GM18511 (cell line): ENCODE measurements around the gene TAS1R1.

ENCODE experiments used
- ATAC-seq: cut with Tn5 transposase; IDR thresholded peaks from one replicate; pipeline ENCODE4 v1.9.1; 2021; ENCODE audit warnings: mild to moderate bottlenecking, moderate library complexity; ENCODE audit not compliant: unreplicated experiment

TAS1R1 gene

DNA sequence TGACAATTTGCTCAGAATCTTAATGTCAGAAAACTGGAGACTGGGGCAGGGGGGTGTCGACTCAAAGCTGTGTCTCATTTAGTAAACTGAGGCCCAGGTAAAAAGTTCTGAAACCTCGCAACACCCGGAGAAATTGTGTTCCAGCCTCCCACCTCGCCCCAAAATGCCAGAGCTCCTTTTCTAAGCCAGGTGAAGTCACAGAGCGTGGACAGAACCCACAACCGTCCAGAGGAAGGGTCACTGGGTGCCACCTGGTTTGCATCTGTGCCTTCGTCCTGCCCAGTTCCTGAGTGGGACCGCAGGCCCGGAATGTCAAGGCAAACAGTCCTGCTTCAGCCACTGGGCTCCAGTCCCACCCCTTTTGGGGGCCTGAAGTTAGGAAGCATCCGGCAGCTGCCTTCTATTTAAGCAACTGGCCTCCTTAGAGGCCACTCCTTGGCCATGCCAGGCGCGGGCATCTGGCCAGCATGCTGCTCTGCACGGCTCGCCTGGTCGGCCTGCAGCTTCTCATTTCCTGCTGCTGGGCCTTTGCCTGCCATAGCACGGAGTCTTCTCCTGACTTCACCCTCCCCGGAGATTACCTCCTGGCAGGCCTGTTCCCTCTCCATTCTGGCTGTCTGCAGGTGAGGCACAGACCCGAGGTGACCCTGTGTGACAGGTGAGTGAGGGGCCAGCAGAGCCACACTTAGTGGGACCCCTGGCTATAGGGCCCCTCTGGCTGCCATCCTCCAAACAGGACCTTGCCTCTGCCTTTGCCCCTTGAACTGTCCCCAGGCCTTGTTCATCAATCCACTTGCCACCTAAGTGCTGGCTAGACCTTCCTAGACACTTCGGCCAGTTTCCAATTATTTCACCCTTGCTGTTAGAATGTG lies at the start of gene TAS1R1:
Gene TAS1R1, plus strand, starts transcription at position 401 of the 872 bp plus-strand sequence. Its CDS starts 67 bp downstream, at position 468.
- ATAC-seq = no peak

DNA sequence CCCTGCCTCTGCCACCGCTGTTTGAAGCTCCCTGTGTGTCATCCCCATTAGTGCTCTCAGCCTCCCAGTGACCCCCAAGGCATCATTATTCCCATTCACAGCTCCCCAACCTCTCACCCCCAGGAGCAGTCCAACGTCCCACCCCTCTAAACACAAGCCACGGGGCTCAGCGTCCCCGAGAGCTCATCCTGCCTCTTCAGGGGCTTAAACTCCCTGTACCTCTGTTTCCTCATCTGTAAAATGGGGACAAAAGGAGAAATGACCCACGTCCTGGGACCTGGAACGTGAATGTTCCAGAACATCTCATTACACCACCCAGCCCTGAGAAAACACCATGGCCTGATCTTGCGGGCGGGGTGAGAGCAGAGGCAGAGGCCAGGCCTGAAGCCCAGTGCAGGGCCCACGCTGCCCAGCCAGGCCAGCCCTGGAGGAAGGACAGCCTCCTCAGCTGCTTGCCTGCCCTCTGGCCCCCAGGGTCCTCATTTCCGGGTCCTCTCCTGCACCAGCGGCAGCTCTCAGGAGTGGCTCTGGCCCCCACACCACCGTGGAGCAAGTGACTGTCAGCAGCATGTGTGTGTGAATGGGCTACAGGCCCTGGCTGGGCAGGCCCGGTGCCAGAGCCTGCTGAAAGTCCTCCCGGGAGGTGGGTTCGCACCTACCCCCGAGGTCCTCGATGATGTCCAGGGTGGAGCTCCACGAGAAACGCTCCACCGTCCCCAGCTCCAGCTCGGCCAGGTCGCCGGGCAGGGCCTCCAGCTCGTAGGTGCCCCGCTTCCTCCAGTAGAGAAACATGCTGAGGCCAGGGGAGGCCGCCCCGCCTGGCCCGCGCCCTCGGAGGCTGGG lies 49.5 kb upstream of the TAS1R1 start:
- ATAC-seq = no peak

DNA sequence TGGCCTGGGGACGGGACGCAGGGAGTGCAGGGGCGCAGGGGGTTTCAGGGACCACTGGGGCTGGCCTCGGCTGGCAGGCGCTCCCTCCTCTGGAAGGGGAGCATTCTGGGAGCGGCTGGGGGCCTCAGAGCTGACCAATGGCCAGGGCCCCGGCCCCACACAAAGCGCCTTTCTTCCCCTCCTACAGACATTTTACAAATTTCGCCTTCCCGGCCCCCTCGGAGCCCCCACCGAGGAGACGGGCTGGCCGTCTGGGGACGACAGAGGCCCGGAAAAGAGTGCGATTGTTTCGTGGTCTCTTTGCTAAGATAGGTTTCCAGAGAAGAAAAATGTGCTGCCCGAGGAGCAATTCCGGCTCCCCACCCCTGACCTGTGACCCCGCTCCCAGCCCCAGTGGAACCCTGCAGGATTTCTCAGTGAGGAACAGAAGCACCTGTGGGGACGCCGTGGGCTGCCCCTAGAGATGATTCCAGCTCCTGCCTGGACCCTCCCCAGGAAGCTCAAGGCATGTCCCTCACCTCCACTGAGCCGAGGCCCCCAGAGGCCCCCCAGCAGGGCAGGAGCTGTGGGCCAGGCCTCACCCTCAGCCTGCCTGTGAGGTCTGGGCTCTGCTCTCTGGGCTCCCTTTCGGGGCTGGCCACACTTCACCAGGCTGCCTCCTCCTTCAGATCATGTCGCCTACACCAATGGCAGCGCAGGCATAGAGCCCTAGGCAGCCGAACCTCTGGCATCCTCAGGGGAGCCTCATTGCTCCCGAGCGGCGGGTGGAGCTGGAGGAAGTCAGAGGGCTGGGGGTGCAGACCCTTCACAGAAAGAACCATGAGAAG lies 48.7 kb upstream of the TAS1R1 start:
- no peak for ATAC-seq

DNA sequence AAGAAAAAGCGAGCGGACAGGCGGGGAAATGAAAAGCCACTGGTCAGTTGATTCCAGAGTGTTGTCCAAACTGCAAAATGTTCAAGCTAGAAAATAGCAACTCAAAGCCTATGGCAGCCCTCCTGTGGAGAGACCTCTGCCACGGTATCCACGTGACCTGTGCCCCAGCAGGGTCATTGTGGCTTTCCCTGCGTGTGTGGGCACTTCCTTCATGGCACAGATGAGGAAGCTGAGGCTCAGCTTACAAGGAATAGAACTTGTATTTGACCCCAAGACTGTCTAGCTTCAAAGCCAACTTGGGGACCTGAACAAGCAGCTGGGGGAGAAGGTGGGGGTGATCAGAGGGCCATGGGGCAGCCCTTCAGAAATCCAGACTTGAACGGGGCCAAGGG lies 48.1 kb upstream of the TAS1R1 start:
- ATAC-seq = no peak

DNA sequence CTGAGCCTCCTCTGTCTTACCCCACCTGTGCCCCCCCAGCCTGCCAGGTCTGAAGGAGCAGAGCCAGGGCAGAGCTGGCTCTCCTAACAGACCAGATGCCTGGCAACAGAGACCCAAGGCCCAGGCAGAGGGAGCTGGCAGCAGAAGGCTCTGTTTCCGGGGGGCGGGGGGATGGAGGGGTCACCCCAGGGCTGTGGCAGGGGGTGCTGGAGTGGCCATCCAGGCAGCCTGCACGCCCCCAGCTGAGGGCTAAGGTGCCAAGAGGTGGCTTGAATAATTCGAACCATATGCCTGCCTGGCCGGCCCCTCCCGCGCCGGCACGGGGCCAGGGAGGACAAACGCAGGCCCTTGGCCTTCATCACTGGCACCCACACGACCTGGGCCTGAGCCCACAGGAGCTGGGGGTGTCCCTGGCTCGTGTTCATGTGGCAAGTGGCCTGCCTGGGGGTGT lies 47.6 kb upstream of the TAS1R1 start:
- ATAC-seq = no peak

DNA sequence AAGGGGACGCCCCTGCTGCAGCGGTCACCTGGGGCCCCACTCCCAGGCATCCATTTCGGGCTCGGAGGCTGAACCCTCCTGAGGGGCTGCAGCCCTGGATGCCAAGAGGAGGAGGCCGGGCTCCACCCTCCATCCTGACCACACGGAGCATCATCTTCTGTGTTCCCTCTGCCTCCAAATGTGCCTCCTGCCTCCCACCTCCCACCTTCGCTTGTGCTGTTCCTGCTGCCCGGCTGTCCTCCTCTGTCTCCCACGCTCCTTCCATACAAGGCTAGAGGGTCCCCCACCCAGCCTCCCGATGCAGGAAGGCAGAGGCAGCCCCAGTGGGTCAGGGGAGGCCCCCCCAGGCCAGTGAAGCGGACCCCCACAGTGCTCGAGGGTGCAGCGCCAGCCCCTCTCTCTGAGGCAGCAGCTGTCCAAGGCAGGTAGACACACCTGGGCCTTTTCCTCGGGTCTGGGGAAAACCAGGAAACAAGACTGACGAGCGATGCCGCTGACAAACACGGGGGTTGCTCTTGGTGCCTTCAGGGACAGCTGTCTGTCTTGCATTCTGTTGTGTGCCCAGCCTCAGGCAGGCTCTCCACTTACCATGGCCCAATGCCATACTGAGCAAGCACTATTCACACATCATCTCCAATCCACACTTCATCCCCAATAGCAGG lies 46.8 kb upstream of the TAS1R1 start:
- ATAC-seq = no peak

DNA sequence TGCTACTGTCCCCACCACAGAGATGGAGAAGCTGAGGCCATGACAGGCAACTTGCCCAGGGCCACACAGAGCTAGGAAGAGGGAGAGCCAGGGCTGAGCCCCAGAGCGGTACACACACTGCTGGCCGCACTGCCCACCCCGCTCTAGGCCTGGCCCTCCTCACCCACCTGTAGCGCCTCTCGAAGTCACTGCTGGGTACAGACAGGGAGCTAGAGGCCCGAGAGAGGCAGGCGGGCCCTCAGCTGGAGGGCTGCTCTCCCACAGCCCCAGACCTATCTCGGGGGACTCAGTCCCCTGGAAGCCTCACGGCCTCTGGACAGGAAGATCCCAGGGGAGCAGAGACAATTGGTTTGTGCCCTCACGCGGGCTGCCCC lies 46.3 kb upstream of the TAS1R1 start:
- no peak for ATAC-seq

DNA sequence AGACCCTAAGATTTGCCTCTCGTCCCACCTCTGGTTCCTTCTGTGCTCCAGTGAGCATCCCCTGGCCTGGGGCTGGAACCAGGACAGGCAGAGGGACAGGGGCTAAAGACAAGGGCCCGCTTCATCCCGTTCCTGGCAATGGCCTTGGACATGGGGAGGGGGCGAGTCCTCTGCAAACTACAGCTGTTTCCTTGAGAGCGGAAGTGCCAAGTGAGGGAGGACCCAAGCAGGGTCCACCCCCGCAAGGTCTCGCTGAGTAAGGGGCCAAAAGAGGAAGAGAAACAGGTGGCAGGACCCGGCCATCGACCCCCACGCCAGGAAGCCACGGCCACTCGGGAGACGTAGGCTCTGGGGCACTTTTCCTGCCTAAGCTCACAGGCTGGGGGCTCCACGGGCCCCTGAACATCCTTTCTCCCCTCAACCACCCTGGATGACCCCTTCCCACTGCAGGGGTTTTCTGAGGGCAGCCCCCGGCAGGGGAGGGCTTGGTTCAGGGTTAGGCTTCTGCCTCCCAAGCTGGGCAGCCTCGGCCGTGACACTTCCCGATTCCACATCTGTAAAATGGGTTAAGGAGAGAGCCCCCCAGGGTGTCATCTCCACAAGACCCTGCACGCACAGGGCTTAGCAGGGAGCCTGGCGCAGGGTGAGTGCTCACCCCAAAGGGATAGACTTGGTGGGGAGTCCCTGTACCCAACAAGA lies 45.7 kb upstream of the TAS1R1 start:
- no peak for ATAC-seq

DNA sequence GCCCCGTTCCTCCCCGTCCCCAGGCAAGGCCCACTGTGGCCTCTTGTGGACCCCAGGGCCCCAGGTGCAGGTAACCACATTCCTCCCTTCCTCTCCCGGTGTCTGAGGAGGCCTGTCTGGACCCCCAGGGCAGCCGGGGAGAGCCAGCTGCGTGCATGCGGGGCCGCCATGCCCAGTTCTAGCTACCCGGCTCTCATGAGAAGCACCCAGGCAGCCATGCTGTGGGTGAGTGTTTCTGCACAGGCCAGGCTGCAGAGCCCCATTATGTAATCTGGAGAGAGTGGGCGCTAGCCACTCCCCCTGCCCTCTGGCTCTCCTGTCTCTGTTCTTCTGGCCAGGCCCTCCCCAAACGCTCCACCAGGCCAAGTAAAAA lies 45.2 kb upstream of the TAS1R1 start:
- no peak for ATAC-seq

DNA sequence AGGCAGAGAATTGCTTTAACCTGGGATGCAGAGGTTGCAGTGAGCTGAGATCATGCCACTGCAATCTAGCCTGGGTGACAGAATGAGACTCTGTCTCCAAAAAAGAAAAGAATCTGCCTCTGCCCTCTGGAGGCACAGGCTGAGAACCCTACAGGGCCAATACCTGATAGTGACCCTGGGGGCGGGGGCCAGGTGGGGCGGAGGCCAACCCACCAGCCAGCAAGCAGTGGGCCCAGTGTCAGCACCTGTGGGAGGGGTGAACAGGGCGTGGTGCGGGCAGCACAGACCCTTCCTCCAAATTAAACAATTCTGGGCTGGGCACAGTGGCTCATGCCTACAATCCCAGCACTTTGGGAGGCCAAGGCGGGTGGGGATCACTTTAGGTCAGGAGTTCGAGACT lies 44.6 kb upstream of the TAS1R1 start:
- ATAC-seq = no peak

DNA sequence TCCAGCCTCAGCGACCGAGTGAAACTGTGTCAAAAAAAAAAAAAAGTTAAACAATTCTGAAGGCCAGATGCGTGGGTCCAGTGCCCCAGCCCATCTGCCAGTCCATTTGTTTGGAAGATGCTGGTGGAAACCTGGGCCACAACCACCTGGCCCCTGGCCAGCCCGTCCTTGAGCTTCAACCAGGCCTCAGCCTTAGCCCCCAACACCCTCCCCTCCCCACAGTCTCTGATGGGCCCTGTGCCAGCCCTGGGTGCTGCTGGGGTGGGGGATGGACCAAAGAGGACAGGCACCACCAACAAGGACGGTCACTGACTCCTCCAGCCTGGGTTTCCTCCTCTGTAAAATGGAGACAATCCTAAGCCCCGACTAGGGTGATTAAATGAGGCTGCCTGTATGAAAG lies 44.1 kb upstream of the TAS1R1 start:
- no peak for ATAC-seq

DNA sequence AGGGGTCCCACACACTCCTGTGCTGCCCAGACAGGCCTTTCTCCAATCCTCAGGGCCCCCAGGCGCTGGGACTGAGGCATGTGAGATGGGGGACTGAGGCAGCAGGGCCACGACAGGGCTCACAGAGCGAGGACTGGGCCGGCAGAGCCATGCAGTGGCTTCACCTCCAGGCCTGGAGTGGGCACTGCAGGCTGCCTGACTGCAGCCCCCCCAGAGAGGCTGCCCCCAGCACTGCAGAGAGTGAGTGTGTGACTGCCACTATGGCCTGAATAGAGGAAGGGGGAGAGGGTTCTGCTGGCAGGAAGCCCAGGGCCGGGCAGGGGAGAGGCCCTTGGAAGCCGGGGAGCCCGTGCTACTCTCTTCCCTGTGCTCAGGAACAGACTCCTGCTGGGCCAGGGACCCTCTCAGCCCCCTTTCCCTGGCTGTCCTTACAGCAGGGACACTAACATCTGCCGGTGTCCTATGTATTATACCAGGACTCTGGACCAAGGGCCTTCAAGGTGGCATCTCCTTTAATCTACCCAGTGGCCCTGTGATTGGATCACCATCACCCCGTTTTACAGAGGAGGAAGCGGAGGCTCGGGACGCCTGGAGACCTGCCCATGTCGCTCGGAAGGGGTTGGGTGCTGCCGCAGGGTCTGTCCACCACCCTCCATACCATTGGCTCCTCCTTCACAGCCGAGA lies 43.4 kb upstream of the TAS1R1 start:
- no peak for ATAC-seq

DNA sequence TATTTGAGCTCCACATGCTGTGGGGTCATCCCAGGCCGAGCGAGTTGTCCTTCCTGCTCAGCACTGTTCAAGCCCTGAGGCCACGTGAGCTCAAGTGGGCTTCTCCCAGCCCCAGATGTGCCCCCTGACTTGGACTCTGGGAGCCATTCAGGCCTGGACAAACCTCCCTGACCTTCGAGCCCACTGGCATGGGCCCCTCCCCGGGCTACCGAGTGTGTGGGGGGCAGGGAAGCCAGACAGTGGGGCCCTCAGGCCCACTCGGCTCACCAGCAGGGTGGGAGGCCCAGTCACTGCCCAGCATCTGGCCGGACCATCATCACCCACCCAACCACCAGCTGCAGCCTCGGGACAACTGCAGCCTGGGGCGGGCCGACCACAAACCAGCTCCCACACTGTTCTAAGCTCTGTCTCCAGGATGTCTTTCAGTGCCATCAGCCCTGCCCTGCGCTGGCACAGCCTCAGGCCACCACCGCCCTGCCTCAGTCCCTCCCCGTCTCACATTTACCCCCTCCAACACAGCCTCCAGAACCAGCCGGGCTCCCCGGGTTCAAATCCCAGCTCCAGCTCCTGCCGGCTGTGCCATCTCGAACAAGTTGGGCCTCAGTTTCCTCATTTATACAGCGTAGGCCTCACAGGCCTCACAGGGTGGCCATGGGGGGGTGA lies 42.7 kb upstream of the TAS1R1 start:
- no peak for ATAC-seq

DNA sequence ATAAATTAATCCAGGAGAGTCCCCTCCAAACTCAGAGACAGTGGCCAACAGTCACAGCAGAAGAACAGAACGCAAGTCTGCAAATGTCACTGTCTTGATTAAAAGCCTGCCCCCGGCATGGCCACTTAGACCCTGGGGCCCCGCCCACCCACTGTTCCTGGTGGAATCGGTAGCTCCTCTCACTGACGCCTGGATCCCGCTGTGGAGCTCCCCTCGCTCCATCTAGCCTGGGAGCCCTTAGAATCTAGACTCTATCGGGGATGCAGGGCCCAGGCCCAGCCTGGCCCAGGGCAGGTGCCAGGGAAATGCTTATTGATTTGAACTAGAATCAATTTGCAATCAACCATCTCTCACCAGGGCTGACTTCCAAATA lies 42.2 kb upstream of the TAS1R1 start:
- ATAC-seq = no peak

DNA sequence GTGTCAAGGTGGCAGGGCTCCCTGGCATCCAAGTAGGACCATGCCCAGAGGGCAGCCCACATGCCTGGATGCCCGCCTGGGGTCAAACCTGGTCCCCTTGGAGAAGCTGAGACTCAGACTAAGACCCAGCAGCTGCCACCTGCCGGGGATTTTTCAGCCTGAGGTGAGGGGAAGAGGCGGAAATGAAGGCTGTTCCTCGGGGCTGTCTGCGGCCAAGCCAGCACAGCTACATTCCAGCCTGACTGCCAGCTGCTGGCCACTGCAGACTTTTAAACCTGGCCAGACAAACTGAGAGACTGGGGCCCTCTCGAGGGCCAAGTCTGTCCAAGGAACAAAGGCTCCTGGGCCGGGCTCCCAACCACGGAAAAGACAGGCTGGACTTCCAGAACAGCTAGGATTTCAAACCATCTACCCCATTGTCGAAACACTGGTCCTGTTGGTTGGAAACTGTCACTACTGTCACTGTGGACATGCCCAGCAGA lies 41.7 kb upstream of the TAS1R1 start:
- no peak for ATAC-seq

DNA sequence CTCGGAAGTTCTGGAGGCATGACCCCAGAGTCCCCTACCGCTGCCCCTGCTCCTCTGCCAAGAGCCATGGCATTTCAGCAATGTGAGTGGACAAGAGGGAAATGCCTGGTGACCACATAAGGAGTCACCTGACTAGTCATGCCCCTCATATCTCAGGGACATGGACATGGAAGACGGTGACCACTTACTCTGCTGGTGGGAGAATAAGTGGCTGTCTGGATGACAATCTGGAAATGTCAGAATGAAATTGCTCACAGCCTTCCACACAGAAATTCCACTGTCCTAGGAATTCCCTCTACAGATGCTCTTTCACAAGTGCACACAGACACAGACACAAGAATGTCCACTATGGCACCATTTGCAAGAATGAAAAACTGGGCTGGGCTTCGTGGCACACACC lies 39.3 kb upstream of the TAS1R1 start:
- no peak for ATAC-seq

DNA sequence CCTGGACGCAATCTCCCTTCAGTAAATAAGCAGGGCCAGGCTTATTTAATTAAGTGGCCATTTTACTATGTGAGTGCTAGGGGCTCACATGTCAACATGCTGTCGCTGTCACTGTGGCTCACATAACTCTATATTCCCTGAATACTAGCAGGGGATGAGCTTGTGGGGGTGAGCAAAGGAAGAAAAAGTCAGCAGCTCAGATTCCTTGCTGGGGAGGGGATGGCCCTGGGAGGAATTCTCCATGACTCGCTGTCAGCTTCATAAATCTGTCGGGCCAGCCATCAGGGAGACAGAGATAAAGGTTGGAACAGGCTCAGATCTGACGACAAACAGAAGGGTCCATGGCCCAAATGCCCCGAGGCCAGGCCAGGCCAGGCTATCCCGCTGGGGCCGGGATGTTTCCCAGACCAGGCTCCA lies 37.7 kb upstream of the TAS1R1 start:
- no peak for ATAC-seq

DNA sequence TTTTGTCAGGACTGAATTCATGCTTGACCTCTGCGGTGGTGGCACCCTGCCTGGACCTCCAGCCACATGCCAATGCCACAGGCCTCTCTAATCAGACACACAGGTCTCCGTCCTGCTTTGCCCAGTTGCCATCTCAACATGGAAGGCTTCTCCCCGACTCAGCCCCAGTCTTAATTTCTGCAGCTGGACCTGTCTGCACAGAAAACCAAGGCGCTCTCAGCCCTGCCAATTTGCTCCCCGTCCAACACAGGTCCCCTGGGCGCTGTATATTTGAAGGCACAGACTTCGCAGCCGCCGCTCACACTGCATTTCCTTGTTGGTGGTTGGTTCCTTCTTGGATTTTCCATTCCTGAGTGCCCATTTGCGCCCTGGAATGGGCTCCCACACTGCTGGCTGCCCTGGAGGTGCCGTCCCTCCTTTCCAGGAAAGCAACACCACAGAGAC lies 35.6 kb upstream of the TAS1R1 start:
- ATAC-seq = no peak
